HL-60 (cell line): ENCODE results near the gene OTX1.

Experiments
- POLR2AphosphoS5 ChIP-seq: IDR thresholded peaks from 2 replicates; pipeline ENCODE4 v1.6.1; 2012; ENCODE audit warnings: low read depth
- TF ChIP-seq, protein P1 (sequence below): IDR thresholded peaks from one replicate; pipeline ENCODE4 v1.5.1; 2011; ENCODE audit warnings: low read length, control low read depth, inconsistent platforms; ENCODE audit not compliant: insufficient read depth

GRCh38 chr2:63073994-63074393, 23.4 kb downstream of the OTX1 start:
- TF ChIP-seq, protein P1, sequence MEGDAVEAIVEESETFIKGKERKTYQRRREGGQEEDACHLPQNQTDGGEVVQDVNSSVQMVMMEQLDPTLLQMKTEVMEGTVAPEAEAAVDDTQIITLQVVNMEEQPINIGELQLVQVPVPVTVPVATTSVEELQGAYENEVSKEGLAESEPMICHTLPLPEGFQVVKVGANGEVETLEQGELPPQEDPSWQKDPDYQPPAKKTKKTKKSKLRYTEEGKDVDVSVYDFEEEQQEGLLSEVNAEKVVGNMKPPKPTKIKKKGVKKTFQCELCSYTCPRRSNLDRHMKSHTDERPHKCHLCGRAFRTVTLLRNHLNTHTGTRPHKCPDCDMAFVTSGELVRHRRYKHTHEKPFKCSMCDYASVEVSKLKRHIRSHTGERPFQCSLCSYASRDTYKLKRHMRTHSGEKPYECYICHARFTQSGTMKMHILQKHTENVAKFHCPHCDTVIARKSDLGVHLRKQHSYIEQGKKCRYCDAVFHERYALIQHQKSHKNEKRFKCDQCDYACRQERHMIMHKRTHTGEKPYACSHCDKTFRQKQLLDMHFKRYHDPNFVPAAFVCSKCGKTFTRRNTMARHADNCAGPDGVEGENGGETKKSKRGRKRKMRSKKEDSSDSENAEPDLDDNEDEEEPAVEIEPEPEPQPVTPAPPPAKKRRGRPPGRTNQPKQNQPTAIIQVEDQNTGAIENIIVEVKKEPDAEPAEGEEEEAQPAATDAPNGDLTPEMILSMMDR: no peak
- no peak for TF ChIP-seq POLR2AphosphoS5
